Nucleus accumbens (tissue), 56 donors: ENCODE results near the gene CLK4.

Source experiments
- DNase-seq, 56 donors: peaks; one replicate each; lab custom pipeline; 2025; lab: John Stamatoyannopoulos, UW

CLK4 gene

GRCh38 chr5:178626484-178627258, at the start of gene CLK4:
Gene CLK4 (minus strand): TSS chr5:178627050. CDS start chr5:178623416, 3,634 bp downstream.
- DNase-seq: peak; percentile 26 to 97 (median 89)

DNA sequence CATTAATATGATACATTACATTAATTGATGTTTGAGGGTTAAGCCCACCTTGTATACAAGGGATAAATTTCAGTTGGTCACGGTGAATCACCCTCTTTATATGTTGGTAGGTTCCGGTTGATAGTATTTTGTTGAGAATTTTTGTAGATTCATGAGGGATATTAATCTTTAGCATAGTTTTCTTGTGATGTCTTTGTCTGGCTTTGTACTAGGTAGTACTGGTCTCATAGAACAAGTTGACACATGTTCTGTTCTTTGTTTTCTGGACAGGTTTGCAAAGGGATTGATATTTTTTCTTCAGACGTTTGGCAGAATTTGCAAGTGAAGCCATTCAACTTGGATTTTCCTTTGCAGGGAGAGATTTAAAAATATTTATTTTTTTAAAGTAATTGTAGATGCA, 49.1 kb upstream of the CLK4 start:
- no peak for DNase-seq

DNA sequence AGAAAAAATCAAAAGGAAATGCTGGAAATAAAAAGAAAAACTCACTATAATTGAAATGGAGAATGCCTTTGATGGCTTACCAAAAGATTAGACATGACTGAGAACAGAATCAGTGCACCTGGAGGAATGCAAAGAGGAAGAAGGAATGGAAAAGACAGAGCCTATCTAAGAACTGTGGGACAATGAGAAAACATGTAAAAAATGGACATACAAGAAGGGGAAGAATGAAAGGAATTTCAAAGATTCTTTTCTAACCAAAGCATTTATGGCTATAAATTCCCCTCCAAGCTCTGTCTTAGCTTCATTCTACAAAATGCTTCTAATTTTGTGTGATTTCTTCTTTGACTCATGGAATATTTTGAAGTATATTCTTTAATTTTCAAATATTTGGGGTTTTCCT, 47.5 kb upstream of the CLK4 start:
- DNase-seq: no peak

- no peak for DNase-seq
Observed at GRCh38 chr5:178673801-178674295, 47.0 kb upstream of the CLK4 start.

DNA sequence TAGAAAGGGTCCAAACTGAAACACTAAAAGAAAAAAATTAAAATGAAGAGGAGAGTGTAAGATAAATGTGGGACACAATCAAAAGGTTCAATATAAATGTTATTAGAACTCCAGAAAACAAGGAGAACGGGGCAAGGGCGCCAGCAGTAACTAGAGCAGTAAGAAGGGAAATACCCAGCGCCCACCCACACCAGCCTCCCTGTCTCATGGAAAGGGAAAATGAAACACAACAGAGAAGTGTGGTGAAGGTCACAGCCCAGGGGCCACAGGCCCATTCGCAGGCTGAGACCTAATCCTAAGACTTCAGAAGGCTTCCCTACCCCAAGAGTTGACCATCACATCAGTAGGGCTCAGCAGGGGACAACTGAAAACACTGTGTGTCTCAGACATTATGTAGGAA, 45.8 kb upstream of the CLK4 start:
- DNase-seq: no peak

DNA sequence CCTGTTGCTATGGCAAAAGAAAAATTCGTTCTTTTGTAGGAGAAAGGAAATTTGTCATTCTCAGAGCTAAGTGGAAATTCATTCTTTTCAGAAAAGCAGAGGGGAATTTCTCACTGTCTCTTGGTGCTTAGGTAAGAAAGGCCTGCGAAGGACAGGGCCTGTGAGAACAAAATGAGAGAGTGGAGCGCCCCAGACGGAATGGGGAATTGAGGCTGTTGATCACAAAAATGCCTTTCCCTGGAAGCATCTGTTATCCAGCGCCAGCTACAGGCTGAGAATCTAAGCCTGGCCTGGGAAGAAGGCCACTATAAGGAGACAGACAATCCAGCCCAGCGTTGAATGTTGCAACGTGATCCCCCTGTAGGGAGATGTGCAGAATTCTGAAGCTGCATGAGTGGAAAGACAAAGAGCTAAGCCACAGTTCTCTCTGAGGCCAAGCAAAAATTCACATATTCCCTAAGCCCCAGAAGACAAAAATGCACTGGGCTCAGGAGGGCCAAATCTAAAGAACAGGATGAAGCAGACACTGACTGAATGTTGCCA, 44.8 kb upstream of the CLK4 start:
- no peak for DNase-seq

DNA sequence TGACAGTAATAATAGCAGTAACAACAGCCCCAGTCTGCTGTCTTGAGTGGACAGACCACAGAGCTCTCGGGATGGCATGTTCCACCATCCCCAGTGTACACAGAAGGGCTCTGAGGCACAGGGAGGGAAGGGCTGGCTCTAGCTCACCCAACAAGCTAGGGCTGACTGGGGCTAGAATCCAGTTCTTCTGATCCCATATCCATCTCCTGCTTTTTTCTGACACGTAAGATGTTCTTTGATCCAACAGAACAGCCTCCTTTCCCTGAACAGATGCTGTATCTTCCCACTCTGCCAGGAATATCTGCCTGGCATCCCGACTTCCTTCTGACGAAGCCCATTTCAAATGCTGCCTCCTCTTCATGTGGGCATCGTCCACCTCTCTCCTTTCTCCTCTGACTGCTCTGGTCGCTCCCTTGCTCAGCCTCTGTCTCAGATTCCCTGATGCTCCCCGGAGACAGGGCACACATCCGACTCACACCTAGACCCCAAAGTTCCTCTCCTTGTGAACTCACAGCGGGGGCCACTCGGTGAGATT, 43.6 kb upstream of the CLK4 start:
- no peak for DNase-seq

DNA sequence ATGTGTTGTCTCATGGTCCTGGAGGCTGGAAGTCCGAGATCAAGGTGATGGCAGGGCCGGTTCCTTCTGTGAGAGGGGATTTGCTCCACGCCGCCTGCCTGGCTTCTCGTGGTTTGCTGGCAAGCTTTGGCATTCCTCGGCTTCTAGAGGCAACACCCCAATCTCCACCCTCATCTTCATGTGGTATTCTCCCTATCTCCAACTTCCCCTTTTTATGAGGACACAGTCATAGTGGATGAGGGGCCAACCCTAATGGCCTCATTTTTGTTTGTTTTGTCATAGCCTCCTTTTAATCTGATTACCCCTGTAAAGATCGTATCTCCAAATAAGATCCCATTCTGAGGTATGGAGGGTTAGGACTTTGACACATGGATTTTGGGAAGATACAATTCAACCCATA, 41.7 kb upstream of the CLK4 start:
- no peak for DNase-seq

GRCh38 chr5:178667688-178668087, 40.8 kb upstream of the CLK4 start:
- no peak for DNase-seq

GRCh38 chr5:178667101-178667500, 40.3 kb upstream of the CLK4 start:
- no peak for DNase-seq

DNA sequence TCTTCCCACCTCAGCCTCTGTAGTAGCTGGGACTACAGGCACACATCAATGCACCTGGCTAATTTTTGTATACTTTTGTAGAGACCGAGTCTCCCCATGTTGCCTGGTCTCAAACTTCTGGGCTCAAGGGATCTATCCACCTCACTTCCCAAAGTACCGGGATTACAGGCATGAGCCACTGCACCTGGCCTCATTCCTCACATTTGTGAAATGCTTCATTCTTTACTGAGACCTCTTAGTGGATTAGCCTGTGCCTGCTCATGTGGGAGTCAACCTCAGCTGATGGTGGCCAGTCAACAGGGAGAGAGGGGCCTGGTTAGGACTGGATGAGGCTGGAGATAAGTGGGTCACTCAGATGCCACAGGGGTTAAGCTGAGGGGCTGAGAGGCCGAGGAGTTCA, 37.3 kb upstream of the CLK4 start:
- no peak for DNase-seq

DNA sequence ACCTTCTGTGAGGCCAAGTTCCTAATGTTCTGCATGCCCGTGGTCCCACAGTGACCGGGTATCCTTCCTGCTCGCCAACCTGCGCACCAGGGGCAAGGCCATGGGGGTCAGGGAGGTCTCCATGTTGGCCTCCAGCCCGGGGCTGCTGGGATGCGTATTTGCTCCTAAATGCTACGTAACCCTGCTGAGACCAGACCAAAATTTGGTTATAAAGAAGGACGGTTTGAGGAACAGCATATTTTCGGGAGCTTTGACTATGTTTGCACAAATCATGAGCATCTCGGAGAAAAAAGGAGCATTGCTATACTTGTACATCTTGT, 35.7 kb upstream of the CLK4 start:
- DNase-seq: no peak

DNA sequence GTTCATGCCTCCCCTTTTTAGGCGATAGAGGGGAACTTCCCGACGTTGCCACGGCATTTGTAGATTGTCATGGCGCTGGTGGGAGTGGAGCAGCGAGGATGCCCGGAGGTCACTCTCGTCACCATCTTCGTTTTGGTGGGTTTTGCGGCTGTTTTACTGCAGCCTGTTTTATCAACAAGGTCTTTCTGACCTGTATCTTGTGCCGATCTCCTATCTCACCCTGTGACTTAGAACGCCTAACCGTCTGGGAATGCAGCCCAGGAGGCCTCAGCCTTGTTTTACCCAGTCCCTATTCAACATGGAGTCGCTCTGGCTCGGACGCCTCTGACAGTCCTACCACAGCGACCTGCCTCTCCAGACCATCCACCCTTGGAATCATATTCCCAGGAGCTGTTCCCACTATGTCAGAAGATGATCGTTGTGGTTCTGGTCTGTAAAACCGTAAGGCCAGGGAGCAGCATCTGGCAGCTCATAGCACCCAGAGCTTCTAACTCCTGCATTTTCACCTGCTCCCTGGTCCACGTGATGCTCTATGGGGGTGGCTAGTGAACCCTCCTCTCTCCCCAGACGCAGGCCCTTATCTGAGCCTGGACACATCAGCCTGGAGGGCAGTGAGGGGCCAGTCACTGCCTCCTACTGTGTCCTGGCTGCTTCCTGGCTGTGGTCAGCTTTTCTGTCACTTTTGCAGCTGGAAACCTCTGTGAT, 35.1 kb upstream of the CLK4 start:
- no peak for DNase-seq

DNA sequence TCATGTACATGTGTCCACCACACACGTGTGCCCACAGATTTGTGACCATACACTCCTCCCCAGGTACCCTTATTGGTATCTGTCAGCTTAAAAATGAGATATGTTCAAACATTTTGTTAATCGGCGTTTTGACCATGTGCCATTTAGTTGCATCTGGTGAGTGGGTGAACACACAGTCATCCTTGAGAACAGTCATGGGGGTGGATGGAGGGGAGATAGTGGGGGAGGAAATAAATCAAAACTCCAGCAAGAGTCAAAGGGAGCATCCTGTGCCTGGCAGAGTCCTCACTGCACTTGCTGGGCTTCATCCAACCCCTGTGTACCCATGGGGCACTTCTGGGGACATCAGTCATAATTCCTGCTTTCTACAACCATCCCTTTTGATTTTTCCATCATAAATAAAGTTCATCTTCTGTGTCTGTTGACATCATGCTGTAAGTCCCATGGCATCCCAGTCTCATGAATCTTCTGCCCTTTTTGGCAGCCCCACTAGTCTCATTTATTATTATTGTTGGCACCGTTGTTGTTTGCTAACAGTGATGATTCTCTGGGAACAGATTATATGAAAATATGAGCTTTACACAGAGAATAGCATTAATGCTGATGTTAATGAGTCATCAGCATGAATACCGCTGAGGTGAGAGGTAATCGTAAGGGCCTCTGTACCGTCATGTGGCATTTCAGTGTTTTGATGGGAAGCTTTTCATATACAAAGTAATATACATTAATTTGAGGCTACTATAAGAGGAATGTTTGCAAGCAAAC, 24.4 kb upstream of the CLK4 start:
- DNase-seq: peak in 3 of 56 donors; percentile 2 to 14 (median 5)

DNA sequence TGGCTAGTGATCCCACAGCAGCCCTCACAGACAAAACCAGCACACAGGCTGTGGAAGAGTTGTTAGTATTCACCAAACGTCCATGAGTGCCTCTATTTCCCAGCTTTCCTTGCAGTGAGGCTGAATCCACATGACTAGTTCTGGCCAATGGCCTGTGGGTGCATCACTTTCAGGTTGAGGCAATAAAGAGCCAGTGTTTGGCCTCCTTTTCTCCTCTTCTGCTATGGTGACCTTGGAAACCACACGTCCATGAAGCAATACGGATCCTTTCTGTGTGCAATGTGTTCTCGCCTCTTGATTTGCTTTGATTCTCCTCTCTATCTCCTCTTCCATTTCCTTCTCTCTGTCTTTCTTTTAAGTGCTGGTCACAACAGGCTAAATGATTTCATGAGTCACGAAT, 23.4 kb upstream of the CLK4 start:
- DNase-seq: no peak

DNA sequence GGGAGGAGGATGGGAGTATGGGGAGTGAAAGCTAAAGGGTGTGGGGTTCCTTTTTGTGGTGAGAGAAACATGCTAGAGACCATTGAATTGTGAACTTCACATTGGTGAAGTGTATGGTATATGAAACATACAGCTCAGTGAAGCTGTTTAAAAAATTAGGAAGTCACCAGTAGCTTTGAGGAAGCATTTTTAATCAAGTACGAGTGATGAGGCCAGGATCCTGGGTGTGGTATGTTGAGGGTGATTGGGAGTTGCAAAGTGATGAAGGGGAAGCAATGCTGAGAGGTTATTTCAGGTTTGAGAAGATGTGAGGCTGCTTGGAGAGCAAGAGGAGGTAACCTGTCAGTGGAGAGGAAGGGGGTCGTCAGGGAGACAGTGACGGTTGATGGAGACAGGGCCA, 22.7 kb upstream of the CLK4 start:
- no peak for DNase-seq

GRCh38 chr5:178644826-178645545, 18.1 kb upstream of the CLK4 start:
- peak in 26 of 56 donors; percentile 3 to 71 (median 34) for DNase-seq

DNA sequence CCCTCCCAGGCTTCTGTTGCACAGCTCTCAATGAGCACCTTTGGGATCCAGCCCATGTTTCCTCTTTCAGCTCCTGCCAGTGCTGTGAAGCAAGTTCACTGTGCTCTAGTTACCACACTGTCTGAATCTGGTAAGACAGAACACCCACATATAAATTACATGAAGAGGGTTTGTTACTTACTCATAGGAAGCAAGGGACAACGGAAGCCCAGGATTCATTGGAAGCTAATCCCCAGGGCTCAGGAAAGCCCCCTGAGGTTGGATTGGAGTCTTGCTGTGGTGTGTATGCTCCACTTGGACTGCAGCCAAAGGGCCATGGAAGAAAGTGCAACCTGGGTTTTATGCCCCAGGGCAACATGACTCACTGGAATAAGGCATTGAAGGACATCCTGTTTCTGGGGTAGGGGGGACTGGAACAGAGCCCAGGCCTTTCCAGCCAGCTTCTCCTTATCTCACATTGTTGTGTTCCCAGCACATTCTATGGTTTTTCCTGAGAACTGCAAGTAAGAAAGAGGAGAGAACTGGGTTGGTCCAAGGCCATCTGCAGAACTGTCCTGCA, 15.6 kb upstream of the CLK4 start:
- peak in 6 of 56 donors; percentile 8 to 28 (median 15) for DNase-seq

GRCh38 chr5:178641711-178642110, 14.9 kb upstream of the CLK4 start:
- DNase-seq: no peak
